ENCODE data around the gene GAS6. TPM values are rescaled to one million over a fixed set of nuclear protein-coding genes. Genes with fewer than 3 reads are reported as not detected.
"Not testable (repeated sequence)": the region's sequence is repeated elsewhere in the genome, so short reads cannot be mapped to it uniquely, and the experiment has no call there.

GAS6 gene
- polyA plus RNA-seq, 1 donor, result 17.4 TPM

- no peak for DNase-seq
Observed at GRCh38 chr13:113839536-113840204, 24.2 kb downstream of the GAS6 start.

GRCh38 chr13:113838711-113839201 lies 25.1 kb downstream of the GAS6 start:
- no peak for DNase-seq

GRCh38 chr13:113837560-113838355 lies 26.1 kb downstream of the GAS6 start:
- DNase-seq, result no peak

- no peak for DNase-seq
Observed at GRCh38 chr13:113836768-113837559, 26.9 kb downstream of the GAS6 start.

GRCh38 chr13:113835461-113836270 lies 28.2 kb downstream of the GAS6 start:
- DNase-seq, result no peak

GRCh38 chr13:113834496-113835200 lies 29.2 kb downstream of the GAS6 start:
- no peak for DNase-seq

GRCh38 chr13:113834006-113834405 lies 29.9 kb downstream of the GAS6 start:
- DNase-seq, result not testable (repeated sequence)

GRCh38 chr13:113833111-113833830 lies 30.6 kb downstream of the GAS6 start:
- DNase-seq, result no peak

GRCh38 chr13:113832631-113833030 lies 31.2 kb downstream of the GAS6 start:
- DNase-seq, result no peak

GRCh38 chr13:113832205-113832604 lies 31.7 kb downstream of the GAS6 start:
- DNase-seq, result no peak

GRCh38 chr13:113831061-113831460 lies 32.8 kb downstream of the GAS6 start:
- DNase-seq, result no peak

- DNase-seq, result not testable (repeated sequence)
Observed at GRCh38 chr13:113830426-113830950, 33.4 kb downstream of the GAS6 start.

- DNase-seq, result no peak
Observed at GRCh38 chr13:113828282-113828825, 35.5 kb downstream of the GAS6 start.

- DNase-seq, result no peak
Observed at GRCh38 chr13:113827021-113827420, 36.9 kb downstream of the GAS6 start.

GRCh38 chr13:113826446-113826845 lies 37.4 kb downstream of the GAS6 start:
- DNase-seq, result not testable (repeated sequence)

- no peak for DNase-seq
Observed at GRCh38 chr13:113825841-113826240, 38.0 kb downstream of the GAS6 start.

GRCh38 chr13:113823771-113824170 lies 40.1 kb downstream of the GAS6 start:
- DNase-seq, result no peak

- no peak for DNase-seq
Observed at GRCh38 chr13:113822956-113823744, 40.7 kb downstream of the GAS6 start.

- no peak for DNase-seq
Observed at GRCh38 chr13:113822266-113822665, 41.6 kb downstream of the GAS6 start.

All from left kidney (tissue), 2 donors.